NCI-H2029 (cell line): ENCODE data around the gene XCL2.
A peak's percentile ranks its signal among the peaks of the same experiment; 100 is the strongest.

Experiments
- DNase-seq: peaks from one replicate; lab custom pipeline; 2025; lab: John Stamatoyannopoulos, UW

XCL2 gene

DNA sequence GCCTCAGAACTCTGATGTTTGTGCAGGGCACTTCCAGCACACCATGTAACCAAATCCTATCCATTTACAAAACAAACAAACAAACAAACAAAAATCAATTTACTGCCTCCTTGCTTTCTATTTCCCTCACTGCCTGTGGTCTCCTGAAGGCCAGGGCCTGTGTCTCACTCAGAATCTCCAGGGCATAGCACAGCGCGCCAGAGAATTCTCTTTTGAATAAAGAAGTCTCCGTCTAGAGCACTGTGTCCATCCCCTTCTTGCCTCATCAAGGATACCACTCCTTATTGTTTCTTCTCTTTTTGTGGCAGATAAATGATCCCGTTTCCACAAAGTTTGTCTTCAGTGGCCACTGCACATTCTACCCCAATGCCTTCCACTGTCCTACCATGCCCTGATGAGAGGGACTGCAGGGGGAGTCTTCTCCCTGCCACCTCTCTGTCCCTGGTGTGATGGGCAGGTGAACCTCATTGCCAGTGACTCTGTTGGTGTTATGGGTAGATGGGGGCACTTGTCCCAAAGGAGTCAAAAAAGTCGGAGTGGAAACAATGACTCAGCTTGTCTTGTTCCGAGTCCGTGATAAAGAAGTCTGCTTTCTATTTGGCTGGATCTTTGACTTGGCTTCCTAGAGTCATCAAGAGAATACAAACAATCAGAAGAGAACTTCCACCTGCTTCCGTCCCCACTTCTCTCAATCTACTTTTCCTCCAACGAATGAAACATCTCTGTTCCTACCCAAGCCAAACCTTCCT, 30.0 kb downstream of the XCL2 start:
- DNase-seq, result no peak

DNA sequence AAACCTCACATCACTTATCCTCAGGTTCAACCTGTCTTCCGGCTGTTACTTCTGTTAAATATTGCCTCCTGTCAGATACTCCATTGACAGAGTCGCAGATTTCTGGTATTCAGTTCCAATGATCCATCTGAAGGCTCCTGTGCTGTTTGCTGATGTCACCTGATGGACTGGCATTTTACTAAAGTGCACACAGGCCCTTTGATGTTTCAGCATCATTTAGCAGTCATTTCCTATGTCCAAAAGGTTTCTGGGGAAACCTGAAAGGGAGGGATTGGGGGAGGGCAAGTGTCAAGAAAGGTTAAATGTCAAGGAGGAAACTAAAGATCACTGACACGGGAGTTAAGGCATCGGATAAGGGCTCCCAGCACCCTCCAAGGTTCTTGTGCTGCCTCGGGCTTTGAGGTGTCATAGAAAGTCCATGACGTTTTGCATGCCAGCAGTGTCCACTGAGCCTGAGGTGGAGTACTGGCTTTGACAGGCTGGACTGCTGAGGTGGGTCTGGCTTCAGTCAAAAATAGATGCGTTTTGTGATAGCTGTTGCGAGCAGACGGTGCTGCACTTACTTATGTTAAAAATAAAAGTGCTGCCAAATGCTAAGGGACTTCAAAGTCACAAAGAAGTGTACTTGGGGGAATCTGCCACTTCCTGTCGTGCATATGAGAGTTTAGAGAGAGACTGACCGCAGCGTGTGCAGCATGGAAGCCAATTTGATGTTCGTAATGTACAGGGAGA, 30.8 kb downstream of the XCL2 start:
- DNase-seq, result no peak

DNA sequence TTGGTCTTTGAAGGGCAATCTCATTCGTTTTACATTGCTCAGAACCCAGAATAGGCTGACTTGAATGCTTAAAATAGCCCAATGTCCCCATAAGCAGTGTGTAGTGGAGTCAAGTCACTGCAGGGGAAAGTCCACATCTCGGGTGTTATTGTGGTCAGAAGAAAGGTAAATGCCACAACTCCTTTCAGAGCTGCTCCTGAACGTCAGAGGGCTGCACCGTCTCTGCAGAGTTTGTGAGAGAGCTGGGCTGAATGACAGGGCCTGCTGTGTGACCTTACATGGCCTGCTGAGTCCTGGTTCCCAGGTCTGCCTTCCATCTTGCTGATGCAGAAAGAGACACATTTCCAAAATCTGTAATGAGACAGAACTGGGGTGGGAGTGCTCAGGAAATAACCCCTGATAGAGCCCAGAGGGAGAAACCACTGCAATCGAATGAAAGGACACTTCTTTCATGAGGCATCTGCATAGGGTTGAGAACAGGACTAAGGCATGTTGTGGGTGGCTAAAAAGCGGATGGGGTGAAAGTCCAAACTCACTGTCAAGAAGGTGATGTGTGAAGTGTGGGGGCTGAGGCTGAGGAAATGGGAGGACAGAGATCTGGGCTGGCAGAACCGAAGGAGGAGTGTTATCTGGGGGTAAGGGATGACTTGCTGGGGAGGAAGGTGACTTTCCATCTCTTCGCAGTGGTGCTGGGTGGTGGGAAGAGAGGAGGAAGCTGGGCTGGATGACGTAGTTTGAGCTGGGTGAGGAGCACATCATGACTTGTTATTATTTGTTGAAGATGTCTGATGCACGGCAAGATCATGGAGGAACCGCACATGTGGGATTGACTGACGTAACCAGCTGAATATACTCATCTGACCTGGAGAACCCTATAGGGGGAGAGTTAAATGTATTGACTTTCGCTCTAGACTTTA, 33.7 kb downstream of the XCL2 start:
- DNase-seq, result no peak

DNA sequence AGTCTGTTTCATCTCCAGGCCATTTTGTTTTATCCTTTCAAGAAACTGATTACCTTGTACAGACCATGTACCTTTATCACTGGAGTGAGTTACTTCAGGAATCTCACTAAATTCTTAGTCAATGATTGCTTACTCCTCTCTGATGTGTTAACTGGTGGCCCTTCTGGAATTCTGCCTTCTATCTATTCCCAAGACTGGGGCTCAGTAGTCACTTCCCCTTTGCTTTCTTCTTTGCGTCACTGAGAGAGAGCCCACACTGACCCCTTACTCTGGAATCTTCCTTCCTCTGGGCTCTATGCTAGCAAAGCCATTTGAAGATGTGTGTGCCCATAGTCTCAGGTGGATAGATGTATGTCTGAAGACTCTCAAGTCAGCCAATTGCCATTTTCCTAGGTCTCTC, 34.6 kb downstream of the XCL2 start:
- DNase-seq, result no peak

DNA sequence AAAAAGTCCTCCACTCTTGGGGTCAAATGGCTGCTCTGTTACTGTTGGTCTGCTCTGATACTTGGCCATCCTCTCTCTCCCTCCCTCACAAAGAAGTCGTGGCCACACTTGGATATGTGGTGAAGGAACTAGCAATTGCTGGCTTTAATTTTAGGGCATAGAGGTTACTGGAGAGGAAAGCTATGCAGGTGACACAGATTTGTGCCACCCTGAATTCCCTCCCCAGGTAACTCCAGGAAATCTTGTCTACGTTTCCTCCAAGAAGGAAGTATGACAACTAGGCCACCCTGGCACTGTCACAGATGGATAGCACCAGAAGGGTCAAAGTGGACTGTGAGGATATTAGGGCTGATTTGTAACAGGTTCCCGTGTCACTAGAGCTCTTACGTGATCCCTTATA, 36.0 kb downstream of the XCL2 start:
- no peak for DNase-seq

DNA sequence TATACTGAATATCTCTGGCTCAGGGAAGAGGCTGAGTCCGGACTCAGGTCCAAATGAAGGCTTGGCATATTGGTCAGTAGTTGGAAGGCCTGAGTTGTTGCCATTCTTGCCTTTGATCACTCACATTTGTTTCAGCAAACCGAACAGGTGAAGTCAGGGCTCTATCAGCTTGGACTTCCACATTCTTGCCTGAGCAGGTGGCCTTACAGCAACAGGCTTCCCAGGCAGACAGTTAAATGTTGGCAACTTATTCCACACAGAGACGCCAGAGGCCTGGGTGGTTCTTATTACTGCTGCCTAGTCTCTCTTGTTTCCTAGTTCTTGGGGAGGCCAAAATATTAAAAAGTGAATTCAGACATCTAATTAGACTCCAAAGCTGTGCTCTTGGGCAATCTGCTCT, 36.6 kb downstream of the XCL2 start:
- DNase-seq, result no peak

DNA sequence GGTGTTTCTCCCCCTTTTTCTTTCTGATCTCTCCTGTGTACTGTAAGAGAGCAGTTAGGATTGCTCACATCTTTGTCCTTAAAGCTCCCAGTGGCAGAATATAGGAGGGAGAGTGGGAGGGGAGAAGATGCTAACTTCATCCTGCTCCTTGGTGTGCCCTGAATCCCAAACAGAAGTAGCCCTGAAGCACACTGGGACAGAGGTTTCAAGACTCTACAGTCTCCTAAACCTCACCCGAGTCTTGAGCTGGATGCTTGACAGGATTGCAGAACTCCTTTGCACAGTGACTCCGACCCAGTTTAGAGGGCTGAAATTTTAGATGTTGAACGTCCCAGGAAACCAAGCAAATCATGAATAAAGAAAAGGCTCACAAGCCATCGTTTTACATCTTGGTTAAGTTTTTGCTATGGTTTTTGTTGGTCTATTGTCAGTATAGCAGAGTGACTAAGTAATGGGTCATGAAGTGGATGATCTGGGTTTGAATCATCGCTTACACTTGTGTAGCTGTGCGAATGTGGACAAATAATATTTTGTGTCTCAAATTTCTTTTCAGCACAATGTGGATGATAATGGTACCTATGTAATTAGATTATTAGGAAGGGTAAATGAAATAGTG, 37.5 kb downstream of the XCL2 start:
- no peak for DNase-seq

DNA sequence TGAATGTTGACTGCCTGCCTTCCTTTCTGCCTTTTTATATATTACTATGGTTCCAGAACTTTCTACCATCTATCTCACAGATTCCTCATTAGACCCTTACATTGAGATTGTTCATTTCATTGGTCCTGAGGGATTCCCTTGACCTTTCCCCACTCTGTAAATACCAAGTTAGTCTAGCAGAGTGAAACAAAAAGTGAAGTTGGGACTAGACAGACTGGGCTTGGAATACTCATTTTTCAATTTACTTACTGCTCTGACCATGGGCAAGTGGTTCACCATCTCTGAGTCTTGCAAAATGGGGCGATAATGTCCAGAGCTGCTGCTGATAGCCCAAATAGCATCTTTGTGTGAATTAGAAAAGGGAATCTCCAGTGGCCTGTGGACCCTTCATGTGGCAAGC, 38.8 kb downstream of the XCL2 start:
- no peak for DNase-seq

DNA sequence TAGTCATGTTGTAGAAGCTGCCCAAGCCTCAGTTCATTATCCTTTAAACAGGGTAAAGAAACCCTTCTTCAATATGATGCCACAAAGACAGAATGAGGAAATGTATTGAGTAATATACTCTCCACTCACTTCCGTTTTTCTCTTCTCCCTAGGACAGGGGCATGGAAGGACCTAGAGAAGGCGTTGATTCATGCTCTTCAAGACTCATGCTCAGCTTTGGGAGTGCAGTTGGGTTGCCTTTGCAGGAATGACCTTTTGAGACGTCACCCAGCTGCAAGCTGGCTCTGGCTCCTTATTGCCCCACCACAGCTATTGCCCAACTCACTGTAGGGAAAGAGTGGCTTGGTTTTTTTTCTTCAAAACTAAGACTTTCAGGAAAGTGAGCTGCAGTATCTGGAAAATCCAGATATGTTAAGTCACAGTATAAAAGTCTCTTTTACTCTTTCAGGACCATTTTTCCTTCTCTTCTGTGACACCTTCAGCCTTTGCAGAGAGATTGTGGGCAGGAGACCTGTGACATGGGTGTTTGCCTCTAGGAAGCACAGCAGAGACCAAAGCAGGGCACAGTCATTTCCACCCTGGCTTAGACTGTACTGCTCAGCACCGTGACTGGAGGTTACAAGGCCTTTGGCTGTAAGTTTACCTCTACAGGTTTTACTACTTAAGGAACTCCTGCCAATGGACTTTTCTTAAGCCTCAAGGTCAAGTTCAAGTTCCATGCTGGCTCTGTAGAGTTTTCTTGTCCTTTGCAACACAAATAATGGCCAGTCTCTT, 39.5 kb downstream of the XCL2 start:
- no peak for DNase-seq

DNA sequence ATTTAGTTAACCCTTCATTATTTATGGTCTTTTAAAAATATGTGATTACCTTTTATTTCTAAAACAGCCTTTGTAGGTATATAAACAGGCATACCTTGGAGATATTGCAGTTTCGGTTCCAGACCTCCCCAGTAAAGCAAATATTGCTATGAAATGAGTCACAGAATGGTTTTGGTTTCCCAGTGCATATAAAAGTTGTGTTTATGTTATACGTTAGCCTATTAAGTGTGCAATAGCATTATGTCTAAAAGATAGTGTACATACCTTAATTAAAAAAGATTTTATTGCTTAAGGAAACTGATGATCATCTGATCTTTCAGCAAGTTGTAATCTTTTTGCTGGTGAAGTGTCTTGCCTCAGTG, 44.1 kb downstream of the XCL2 start:
- no peak for DNase-seq

DNA sequence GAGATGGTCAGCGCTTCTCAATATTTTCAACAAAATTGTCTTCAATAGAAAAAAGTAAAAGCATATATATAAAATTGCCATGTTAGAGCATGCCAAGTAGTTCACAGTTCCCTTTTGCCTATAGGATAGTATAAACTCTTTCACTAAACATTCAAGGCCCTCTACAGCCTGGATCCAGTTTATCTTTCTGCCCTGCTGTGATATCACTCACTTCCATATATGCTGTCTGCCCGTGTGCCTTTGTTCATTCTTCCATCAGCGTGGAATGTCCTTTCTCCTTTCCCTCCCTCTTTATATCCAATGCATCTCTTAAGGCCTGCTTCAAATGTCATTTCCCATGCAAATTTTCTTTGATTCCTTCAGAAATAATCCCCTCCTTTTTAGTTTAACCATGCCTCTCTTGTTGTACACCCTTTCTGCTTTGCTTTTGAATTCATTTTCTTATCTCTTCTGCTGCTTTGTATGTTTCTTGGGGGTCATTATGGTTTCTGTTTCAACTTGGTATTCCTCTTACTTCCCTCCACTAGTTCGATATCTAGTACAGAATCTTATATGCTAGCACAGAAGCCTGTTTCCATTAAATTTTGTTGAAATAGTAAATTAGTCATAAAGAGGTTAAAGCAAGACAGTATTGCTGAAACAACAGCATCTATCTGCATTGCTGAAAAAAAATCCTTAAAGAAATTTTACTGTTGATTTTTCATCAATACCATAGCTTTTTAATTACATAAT, 44.7 kb downstream of the XCL2 start:
- DNase-seq, result no peak

DNA sequence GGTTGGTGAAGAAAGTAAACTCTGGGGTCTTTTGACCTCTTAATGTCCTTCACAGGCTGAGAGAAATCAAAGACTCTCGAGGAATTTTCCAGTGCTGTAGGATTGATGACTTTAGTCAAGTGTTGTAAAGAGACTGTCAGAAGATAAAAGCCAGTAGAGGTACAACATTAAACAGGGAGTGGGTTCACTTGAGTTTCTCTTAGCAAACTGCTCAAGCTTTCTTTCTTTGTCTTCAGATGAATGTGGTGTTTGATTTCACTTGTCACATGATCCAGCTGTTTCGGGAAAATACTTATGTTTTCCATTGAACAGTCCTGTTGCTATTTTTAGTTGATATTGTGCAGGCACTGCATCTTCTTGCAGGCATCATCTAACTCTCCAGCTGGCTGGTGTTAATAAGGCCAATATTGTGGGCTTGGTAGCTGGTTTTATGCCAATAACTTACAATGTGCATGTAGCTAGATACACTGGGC, 45.6 kb downstream of the XCL2 start:
- peak; percentile 2 for DNase-seq

DNA sequence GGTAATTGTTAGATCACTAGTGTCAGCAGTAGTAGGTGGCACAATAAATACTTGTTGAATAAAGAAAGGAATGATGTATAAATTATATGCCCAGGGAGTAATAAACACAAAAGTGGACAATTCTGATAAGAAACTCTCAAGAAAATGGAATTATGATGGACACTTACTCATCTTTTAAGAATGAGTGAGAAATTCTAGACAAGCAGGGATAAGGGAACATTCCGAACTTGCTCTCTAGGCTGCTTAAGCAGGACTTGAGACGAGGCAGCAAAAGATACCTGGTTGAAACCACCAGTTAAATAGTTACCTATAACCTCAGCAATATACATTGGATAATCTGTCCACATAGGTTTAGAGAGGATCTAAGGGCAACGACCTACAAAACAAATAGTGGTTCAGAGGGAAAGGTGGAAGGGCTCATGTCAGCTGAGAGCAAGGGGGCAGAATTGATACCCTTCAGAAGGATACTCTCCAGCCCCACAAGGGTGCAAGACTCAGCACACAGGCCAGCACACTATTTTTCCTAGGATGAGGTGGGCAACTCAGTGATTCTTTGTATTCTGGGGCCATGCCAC, 46.3 kb downstream of the XCL2 start:
- no peak for DNase-seq

DNA sequence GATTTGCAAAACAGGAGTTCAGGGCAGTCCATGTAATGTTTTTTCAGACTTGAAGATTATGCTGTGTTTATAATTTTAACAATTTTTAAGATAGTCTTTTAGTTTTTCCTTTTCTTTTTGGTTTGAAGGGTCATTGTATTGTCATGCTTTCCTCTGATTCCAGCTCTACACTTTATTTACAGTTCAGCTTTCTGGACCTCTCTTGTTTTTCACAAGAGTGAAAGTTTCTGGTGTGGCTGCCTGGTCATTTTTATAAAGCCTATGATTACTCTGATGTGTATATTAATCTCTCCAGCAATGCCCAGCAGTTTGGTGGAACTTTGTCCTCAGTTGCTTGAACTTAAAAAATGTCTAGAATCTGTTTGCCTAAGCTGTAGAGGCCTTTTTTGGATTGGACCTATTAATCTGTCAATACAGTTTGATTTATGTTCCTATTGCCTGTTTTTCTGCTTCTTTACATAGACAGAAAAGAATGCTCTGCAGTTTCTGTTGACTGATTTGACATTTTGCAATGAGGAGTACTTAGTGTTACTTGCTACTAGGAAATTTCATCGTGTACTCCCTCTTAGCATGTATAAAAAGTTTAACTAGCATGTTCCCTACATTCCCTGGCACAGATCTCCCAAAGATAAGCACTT, 52.2 kb downstream of the XCL2 start:
- no peak for DNase-seq
